ENCODE data around the gene C5orf22.
"Not testable (repeated sequence)": the region's sequence is repeated elsewhere in the genome, so short reads cannot be mapped to it uniquely, and the experiment has no call there.

C5orf22 gene

GRCh38 chr5:31531888-31532547 lies at the start of gene C5orf22, which contains the start of gene DROSHA:
TSS of gene C5orf22 (plus strand) at chr5:31532301. CDS start at chr5:31532393, 92 bp downstream.
TSS of gene DROSHA (minus strand) at chr5:31532093. CDS start at chr5:31529059, 3,034 bp downstream.
- peak; percentile 87 for DNase-seq (ENCODE audit: low read depth)

DNA sequence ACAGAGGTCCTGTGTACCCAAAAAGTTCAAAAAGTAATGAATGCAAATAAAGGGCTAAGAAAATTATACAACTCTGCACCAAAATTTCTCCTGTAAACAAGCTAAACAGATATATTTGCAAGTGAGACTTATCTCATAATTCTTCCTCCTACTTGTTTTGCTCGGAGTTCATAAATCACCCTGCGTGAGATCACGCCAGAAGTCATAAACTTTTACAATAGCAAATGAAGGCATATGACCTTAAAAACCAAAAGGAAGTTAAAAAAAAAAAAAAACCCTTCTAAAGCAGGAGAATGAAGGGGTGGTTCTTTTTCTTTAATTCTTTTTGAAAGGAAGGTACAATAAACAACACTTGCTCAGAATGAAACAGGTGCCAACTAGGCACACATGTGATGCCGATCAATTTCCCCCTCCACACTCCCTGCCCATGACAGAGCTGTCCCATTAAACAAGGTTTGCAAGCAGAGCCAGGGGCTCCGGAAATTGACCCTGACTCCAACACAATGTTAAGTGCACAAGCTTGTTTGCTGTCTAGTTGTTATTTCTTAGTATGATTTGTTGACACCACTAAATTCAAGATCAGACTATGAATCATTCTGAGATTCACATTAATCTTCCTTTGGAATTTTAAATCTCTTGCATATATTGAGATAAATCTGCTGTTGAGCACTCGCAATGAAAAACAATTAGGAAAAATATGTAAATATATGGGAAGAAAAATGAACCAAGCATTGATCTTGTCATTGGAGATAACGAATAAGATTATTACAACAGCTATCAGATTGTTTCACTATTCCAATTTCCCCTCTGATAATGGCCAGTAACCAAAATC lies 46.5 kb upstream of the C5orf22 start:
- no peak for DNase-seq (ENCODE audit: low read depth)

GRCh38 chr5:31486441-31486840 lies 45.7 kb upstream of the C5orf22 start:
- no peak for DNase-seq (ENCODE audit: low read depth)

GRCh38 chr5:31487506-31487905 lies 44.6 kb upstream of the C5orf22 start:
- DNase-seq (ENCODE audit: low read depth): no peak

DNA sequence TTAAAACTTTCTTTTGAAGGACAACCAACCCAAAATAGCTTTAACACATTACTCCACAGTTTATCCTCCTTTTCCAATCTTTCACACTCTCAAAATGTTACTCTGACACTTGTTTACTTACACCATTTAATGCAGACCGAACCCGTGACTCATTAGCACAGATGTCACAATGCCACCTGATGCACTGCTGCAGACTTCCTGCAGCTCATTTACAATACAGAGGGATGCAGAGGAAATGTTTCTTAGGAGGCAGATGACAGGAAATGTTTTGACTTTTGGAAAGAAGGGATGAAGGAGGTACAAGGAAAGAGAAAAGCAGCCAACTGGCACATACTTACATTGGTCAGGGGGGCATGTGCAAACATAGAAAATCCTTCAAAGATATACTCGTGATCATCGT lies 39.2 kb upstream of the C5orf22 start:
- no peak for DNase-seq (ENCODE audit: low read depth)

- no peak for DNase-seq (ENCODE audit: low read depth)
Observed at GRCh38 chr5:31495336-31495735, 36.8 kb upstream of the C5orf22 start.

DNA sequence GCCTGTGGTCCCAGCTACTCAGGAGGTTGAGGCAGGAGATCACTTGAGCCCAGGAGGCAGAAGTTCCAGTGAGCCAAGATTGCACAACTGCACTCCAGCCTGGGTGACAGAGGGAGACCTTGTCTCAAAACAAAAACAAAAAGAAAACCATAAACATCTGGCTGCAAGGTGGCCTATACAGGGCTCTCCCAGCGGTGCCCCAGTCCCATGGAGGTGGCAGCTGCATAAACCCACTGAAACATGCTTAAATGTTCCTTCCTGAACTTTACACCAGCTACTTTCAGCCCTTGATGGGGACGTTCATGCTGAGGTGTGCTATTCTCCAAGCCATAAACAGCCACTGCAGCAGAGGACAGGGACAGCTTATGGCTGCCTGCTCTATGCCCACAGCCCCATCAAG lies 35.8 kb upstream of the C5orf22 start:
- DNase-seq (ENCODE audit: low read depth): no peak

DNA sequence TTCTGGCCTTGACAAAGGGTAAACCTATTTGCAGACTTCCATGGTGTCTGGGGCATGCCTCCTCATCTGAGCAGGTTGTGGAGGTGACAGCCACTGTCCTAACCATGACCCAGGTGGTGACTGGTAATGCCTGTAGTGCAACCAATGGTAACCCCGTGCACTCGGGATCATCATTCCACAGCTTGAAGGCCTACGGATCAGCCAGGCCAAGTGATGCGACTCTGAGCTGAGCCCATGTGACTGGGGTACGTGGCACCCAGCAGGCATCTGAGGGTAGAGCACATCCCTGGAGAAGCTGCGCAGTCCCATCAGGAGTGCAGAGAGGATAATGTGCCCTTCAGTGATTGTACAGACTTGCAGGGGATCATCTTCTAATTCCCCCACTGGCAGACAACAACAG lies 35.2 kb upstream of the C5orf22 start:
- no peak for DNase-seq (ENCODE audit: low read depth)

DNA sequence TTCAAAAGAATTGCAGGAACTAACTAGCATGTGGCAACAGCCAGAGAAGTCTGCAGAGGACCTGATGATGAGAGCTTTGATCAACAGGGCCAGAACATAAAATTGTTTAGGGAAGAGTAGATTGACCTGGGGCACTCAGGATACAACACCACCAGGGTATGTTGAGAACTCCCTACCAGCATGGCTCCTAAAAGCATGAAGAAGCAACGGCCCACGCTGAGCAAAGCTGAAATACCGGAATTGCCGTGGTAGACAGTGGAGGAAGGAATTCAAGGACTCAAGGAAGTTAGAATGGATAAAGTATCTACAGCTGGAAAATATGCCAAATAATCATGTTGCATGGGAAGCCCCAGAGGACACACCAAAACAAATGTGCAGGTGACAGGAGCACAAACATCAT lies 31.8 kb upstream of the C5orf22 start:
- DNase-seq (ENCODE audit: low read depth): no peak

DNA sequence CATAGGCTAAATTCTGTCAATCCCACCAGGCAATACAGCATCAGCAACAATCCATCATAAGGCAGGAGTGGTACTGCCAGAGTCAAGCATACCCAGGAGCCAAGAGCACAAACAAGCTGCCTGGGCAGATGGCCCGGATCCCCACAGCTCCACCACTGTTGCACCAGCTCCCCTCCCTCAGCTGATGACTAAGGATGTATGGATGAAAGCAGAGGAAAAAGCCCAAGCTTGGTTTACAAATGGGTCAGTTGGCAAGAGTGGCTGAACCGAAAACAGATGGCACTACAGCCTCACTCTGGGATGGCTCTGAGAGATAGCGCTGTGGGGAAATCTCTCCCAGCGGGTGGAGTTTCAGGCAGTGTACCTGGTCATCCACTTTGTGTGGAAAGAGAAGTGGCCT lies 29.6 kb upstream of the C5orf22 start:
- DNase-seq (ENCODE audit: low read depth): no peak

- DNase-seq (ENCODE audit: low read depth): no peak
Observed at GRCh38 chr5:31504529-31504928, 27.6 kb upstream of the C5orf22 start.

- DNase-seq (ENCODE audit: low read depth): no peak
Observed at GRCh38 chr5:31511305-31511704, 20.8 kb upstream of the C5orf22 start.

DNA sequence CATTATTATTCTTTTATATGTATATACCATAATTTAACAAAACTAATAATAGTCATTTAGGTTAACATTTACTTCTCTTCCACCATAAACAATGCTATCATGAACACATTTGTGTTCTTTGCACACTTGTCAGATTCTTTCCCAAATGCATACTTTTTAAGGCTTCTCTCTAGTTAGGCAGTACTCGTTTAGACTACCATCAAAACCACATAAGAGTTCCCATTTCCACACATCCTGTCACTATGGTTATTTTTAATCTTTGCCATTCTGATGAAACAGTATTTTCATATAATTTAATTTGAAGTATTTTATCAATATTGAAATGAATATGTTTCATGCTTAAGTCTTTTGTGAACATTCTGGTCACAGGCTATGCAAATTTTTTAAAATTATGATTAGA lies 15.3 kb upstream of the C5orf22 start:
- no peak for DNase-seq (ENCODE audit: low read depth)

DNA sequence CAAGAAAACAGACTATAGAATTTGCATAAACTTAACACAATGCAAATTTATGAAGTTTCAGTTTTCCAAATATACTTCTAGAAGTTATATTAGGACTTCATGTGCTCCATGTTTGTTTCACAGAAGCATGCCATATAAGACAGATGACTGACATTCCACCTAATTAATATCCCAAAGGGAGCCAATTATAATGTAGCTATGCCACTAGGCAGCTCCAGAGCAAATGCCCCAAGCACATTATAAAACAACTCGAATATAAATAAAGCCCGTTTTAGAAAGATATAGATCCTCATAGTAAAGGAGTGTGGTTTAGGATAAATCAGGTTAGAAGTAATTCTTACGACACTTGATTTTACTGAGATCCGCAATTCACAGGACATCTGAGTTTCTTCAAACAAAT lies 9.1 kb upstream of the C5orf22 start:
- DNase-seq (ENCODE audit: low read depth): no peak

- no peak for DNase-seq (ENCODE audit: low read depth)
Observed at GRCh38 chr5:31530541-31531265, 1.4 kb upstream of the C5orf22 start.

DNA sequence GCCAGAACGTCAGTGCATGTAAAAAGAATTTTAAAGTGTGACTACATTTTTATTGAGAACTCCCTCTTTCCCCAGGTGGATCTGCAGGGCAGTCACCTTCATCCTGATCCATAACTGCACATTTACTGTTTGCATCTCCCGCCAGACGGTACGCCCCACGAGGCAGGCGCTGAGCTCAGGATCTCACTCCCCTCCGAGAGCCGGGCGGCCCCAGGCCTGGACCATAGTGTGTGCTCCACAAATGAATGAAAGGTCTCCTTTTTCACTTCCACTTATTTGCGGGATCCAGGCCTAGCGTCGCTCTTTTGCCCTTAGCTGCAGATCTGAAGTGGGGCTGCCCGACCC lies 586 bp upstream of the C5orf22 start:
- DNase-seq (ENCODE audit: low read depth): peak; percentile 3

- no peak for DNase-seq (ENCODE audit: low read depth)
Observed at GRCh38 chr5:31534527-31535046, 2.5 kb downstream of the C5orf22 start.

GRCh38 chr5:31536873-31537272 lies 4.8 kb downstream of the C5orf22 start:
- no peak for DNase-seq (ENCODE audit: low read depth)

DNA sequence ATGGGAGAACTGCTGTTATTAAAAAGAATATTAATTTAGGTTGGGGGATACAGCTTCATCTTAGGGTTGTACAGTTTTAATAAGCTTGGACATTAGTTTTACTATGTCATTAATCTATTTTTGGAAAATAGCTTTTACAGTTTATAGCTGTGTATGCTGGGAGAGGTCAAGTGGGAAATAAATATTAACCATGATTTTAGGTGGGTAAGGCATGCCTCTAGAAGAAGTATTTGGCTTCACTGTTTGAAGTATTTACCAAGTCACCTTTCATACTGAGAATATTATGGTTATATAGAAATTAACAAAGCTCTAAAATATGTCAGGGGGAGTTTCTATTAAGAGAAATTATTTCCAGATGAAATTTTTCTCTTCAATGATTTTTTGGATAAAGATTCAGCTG lies 5.2 kb downstream of the C5orf22 start:
- no peak for DNase-seq (ENCODE audit: low read depth)

GRCh38 chr5:31537851-31538250 lies 5.8 kb downstream of the C5orf22 start:
- no peak for DNase-seq (ENCODE audit: low read depth)

GRCh38 chr5:31549114-31549513 lies 17.0 kb downstream of the C5orf22 start:
- not testable (repeated sequence) for DNase-seq (ENCODE audit: low read depth)

DNA sequence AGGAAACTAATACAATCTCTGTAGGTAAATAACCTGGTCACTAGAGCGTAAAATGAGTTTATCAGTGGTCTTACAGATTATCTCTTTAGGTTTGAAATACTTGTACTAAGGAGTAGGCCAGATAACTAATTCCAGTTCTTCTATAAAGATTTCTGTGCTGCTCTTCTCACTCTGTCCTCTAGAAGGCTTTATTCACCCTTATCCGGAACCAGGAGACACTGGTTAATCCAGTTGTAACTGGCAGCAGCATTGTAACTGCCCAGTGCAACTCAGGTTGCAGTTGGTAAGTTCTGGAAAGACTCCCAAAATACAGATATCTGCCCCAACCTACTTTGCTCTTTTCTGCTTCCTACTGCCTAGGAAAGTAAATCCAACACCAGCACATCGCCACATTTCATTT lies 19.8 kb downstream of the C5orf22 start:
- no peak for DNase-seq (ENCODE audit: low read depth)

DNA sequence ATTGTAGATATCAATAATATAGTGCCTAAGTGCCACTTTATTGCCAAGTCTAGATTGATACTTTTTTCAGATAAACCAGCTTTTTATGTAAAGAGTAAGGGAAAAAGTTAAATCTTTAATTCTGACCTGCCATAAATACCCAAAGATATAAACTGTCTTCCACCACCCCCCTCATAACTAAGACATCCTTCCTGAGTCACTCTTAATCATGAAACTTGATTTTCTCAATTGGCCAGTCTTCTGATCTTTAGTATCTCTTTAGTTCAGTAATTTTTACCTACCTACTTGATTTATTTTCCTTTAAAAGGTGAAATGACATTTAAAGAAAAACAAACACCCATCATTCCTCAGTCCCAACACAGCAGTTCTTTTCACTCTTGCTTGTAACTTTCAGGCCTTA lies 21.8 kb downstream of the C5orf22 start:
- DNase-seq (ENCODE audit: low read depth): no peak

All from activated gamma-delta T cell treated with anti-CD3 and anti-CD28 coated beads, Interleukin-2, amount 50 U/mL, for 16 hours (primary cell).